ENCODE data around the gene GSS.

GRCh38 chr20:34891166-34892062 lies 64.2 kb downstream of the GSS start:
- TF ChIP-seq POLR2A (IDR thresholded peaks at IDR 0.05) (no peak), CTCF (IDR thresholded peaks at IDR 0.05) (no peak)

All from thyroid gland (tissue), 4 donors.